ENCODE measurements around the gene ASB1.
"Not testable (repeated sequence)": the region's sequence is repeated elsewhere in the genome, so short reads cannot be mapped to it uniquely, and the experiment has no call there.

ASB1 gene

DNA sequence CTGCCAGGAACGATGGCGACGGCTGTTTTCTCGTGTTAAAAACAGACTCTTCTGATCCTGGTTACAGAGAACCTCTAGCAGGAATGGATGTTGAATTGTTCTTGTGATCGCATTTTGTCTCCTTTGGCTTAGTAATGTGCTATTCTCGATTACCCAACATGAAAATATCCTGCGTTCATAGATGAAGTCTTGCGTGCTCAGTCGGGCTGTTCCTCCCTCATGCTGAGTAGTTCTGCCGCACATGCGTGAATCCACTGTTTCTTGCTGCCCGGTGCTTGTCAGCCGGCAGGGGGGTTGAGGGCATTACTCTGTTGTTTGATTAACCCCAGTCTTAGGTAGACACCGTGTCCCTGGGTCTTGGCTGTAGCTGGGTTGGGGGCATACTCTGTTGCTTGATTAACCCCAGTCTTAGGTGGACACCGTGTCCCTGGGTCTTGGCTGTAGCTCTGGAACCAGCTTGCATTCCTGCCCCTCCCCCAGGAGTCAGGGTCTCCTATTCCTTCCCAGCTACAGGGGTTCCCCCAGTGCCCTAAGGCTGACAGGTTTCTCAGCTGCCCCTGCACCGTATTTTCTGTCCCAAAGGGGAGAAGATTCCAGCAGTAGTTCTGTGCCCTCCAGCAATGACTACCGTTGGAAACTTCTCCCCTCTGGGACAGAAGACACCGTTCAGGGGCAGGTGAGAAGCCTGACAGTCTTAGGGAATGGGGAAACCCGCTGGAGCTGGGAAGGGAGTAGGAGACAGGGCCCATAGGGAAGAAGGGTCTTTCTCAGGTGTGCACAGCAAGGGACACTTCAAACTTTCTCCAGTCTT is 22.1 kb upstream of the ASB1 start:
- no peak for DNase-seq

DNA sequence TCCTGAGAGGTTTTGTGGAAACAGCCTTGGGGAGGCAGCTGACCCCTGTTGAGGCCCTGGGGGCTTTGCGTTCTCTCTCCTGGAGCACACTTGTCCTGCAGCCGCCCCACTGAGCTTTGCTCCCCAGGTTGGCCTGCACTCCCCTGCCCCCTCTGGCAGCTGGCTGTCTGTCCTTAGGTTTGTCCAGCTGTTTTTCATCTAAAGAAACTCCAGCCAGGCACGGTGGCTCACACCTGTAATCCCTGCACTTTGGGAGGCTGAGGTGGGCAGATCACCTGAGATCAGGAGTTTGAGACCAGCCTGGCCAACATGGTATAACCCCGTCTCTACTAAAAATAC is 21.5 kb upstream of the ASB1 start:
- not testable (repeated sequence) for DNase-seq

DNA sequence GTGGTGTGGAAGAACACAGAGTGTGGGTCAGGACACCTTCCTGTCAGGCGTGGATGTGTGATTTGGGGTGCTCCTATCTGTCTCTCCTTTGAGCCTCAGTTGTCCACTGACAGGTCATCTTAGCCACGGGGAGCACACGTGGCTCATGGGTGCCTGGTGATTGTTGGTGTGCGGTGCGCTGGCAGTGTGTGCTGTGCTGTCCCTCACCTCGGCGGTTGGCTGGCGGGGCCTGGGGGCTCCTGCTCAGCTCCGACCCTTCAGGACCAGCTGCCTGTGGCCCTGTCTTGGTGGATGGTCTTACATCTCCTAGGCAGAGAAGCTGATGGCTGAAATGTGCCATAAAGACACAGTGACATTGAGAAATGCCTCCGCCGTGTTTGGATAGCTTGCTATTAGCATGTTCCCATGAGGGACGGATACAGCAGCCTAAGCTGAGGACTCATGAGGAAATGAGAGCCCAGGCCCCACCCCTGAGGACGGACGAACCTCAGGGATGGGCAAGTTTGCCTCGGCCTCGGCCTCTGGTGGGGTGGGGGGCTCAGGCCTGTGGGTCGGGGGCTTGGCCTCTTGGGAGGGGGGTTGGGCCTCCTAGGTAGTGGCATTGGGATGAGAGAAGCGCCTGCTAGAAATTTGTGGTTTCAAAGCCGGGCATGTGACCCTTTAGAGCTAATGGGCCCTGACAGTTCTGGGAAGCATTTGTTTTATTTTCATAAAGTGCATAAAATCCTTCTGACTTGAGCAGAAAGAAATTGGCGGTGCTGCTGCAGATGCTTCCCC is 20.3 kb upstream of the ASB1 start:
- no peak for DNase-seq

- no peak for DNase-seq
Measured at GRCh38 chr2:238406998-238407285, 19.8 kb upstream of the ASB1 start.

DNA sequence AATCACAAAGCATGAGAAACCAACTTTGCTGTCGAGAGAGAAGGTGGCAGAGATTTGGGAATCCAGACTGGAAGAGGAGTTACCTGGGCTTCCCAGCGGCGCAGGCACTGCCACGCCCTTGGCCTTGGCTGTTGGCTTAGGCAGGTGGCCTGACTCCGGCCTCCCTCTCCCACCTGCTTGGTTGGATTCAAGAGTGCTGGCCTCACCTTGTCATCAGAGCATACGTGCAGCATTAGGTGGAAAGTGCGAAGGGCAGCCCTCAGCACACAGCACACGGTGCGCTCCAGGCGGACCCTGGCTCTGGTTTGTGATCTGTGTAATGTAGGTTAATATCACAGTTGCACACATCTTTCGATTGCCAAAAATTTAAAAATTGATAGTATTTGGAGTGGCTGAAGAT is 19.2 kb upstream of the ASB1 start:
- no peak for DNase-seq

DNA sequence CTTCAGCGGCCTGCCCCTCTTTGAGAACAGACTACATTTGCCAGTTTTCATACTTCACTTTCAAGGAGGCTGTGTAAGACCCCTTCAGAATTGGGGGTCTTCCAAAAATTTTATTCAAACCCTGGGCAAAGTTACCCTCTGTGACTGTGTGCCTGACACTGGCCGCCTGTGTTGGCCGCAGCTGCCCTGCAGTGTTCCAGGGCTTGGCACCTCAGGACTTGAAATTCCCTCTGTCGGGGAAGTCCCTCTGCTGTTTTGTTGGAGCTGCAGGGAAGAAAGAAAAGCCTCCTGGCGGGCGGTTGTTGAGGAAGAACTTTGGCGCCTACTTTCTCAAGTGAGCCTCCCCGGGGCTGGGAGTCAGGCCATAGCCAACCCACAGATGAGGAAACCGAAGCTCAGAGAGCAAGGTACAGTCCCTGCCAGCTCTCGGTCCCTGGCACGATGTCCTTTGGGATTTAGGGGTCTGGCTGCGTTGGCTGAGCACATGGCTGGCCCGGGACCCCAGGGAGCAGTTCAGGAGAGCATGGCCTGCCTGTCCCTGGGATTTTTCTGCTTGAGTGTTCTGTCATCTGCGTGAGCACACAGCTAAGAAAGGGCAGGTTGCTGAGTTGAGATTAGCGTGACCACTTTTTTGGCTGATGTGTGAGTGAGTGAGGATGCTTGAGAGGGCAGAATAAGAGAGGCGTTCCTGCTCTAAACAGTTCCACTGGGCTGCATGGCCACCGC is 17.9 kb upstream of the ASB1 start:
- DNase-seq: no peak

- DNase-seq: no peak
Measured at GRCh38 chr2:238409341-238410199, 17.2 kb upstream of the ASB1 start.

GRCh38 chr2:238412067-238412767 is 14.5 kb upstream of the ASB1 start:
- no peak for DNase-seq

GRCh38 chr2:238413368-238413767 is 13.4 kb upstream of the ASB1 start:
- DNase-seq: no peak

- no peak for DNase-seq
Measured at GRCh38 chr2:238415036-238415764, 11.5 kb upstream of the ASB1 start.

GRCh38 chr2:238415893-238416292 is 10.8 kb upstream of the ASB1 start:
- no peak for DNase-seq

GRCh38 chr2:238418196-238418998 is 8.3 kb upstream of the ASB1 start:
- DNase-seq: no peak

DNA sequence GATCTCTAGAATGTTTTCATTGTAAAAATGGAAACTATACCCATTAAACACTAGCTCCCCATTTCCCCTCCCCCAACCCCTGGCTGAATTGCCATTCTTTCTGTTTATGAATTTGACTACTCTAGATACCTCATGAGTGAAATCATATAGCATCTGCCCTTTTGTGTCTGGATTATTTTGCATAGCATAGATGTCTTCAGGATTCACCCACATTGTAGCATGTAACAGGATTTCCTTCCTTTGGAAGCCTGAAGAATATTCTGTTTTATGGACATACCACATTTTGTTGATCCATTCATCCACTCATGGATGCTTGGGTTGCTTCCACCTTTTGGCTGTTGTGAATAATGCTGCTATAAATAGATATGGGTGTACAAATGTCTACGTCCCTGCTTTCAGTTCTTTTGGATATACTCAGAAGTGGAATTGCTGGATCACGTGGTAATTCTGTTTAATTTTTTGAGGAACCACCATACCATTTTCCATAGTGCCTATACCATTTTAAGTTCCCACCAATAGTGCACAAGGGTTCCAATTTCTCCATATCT is 7.7 kb upstream of the ASB1 start:
- DNase-seq: no peak

DNA sequence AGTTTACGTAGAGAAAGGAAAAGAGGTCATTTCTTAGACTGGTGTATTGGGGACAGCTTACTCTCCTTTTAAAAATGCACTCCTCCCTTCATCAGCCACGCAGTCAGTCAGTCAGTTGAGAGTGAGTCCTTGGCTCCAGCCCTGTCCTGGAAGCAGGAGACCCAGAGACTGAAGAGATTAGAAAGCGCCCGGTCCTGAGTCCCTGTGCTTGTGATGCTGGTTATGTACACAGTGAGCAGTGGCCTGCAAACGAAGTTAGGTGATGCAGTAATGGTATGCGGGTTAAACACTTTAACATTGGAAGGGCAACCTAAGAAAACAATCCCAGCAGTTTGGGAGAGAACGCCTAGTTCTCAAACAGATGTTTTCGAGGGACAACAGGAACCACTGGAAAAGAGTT is 6.3 kb upstream of the ASB1 start:
- DNase-seq: no peak

DNA sequence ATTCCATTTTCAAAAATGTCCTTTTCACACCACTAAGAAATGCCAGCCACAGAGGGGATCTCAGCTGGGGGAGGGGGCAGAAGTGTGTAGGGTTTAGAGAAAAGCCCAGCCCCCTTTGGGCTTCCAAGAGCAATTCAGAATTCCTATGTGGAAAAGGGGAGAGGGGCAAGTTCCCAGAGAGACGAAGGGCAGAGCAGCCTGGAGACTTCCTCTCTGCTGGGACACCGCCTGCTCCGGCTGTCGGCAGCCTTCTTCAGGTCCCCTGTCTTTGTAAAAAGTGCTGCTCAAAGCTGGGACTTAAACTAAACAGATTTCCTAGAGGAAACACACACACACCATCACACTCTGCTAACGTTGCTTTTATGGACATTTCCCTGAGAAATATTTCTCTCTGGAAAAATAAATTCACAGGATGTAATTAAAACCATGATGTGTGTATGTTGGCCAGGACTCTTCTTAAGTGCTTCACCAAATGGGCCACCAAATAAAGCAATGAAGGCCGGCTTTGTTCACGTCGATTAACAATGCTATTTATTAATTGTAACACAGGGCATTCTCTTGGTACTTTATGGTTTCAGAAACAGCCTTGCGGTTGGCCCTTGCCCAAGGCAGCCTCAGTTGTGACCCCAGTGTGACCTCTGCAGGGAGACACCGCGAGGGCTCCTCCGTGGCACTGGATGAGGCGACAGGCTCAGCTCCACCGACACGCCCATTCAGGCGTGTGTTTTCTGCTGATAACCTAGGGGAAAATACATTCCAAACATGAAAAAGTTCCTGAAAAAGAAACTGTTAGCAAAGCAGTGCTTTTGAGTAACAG is 5.6 kb upstream of the ASB1 start:
- DNase-seq: no peak

GRCh38 chr2:238421695-238422035 is 5.1 kb upstream of the ASB1 start:
- DNase-seq: no peak

- DNase-seq: no peak
Measured at GRCh38 chr2:238422285-238422684, 4.4 kb upstream of the ASB1 start.

- no peak for DNase-seq
Measured at GRCh38 chr2:238422940-238423339, 3.8 kb upstream of the ASB1 start.

GRCh38 chr2:238423561-238424312 is 3.0 kb upstream of the ASB1 start:
- no peak for DNase-seq
